ENCODE measurements around the gene UBE2J2. TPM values are rescaled to one million over a fixed set of nuclear protein-coding genes. Genes with fewer than 3 reads are reported as not detected.

The UBE2J2 gene
- total and polyA plus RNA-seq, 4 donors, result 21.0 to 30.4 (median 25.8) TPM

DNA sequence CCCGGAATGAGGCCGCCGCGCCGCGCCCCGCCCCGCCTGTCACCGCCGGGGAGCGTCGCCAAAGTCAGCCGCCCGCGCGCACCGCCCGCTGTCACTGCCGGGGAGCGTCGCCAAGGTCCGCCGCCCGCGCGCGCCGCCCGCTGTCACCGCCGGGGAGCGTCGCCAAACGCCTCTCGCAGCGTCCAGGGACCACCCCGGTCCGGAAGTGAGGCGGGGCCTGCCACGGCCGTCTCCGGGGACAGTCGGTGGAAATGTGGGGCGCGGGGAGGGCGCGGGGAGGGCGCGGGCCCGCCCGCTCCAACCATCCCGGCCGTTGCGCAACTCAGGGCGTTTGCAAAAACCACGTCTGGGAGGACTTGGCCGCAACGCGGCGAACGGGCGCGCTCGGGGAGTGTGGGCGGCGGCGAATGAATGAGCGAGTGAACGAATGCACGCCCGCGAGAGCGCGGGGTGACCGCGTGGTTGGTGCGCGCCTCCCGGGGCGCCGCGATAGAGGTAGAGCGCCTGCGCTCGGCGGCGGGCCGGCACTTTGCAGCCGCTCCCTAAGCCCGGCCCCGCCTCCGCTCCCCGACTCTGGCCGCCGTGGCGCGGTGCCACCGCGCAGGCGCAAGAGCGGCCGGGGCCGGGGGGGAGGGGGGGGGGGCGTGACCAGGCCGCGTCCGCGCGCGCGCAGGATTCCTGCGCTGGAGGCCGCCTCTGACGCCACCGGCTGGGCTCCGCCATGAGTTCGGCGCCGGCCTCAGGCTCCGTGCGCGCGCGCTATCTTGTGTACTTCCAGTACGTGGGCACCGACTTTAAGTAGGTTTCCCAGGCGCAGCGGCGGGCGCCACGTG is 34.5 kb upstream of the UBE2J2 start, which contains the start of the genes ACAP3 and PUSL1:
Gene ACAP3, minus strand, starts transcription at position 8 of the 833 bp plus-strand sequence. CDS start 115 bp downstream, outside the sequence.
Gene PUSL1, plus strand, starts transcription at position 675 of the 833 bp plus-strand sequence. Its CDS starts 47 bp downstream, at position 722.
- H3K36me3 ChIP-seq (ENCODE audit: control insufficient read depth in 4 of 4, insufficient read depth in 3 of 4, low read depth in 1 of 4, low read length in 3 of 4), result peaks cover 0 to 20% (median 6%) of the 10 kb centered on the region in 4 donors
- peak; percentile 91 for DNase-seq (ENCODE audit: low spot score)
- H3K27ac ChIP-seq (ENCODE audit: low read depth in 1 of 2, low read length in 2 of 2), result peak within 1 kb of the TSS; percentile 93 to 95
- under 1% methylated on average over 130 of the region's 131 CpGs for WGBS
- H3K4me1 ChIP-seq (ENCODE audit: control insufficient read depth in 4 of 4, insufficient read depth in 4 of 4, low read length in 3 of 4), result peaks cover 18 to 44% (median 34%) of the 10 kb centered on the region in 4 donors
- no peaks in the 10 kb centered on the region for H3K27me3 ChIP-seq (ENCODE audit: control insufficient read depth in 4 of 4, insufficient read depth in 4 of 4, low read length in 3 of 4)
- no peak for TF ChIP-seq NR2F2 (IDR thresholded peaks at IDR 0.05)
- peak; percentile 31 for TF ChIP-seq YY1 (IDR thresholded peaks at IDR 0.05)
- TF ChIP-seq RAD21 (IDR thresholded peaks at IDR 0.05), result no peak
- peak; percentile 42 for TF ChIP-seq SP1 (IDR thresholded peaks at IDR 0.05)
- TF ChIP-seq, protein P1, sequence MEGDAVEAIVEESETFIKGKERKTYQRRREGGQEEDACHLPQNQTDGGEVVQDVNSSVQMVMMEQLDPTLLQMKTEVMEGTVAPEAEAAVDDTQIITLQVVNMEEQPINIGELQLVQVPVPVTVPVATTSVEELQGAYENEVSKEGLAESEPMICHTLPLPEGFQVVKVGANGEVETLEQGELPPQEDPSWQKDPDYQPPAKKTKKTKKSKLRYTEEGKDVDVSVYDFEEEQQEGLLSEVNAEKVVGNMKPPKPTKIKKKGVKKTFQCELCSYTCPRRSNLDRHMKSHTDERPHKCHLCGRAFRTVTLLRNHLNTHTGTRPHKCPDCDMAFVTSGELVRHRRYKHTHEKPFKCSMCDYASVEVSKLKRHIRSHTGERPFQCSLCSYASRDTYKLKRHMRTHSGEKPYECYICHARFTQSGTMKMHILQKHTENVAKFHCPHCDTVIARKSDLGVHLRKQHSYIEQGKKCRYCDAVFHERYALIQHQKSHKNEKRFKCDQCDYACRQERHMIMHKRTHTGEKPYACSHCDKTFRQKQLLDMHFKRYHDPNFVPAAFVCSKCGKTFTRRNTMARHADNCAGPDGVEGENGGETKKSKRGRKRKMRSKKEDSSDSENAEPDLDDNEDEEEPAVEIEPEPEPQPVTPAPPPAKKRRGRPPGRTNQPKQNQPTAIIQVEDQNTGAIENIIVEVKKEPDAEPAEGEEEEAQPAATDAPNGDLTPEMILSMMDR (IDR thresholded peaks at IDR 0.05; ENCODE audit: low read depth, low read length, missing input control), result peak; percentile 9
- no peak for TF ChIP-seq EGR1 (IDR thresholded peaks at IDR 0.05; ENCODE audit: low read depth in 2 of 2)
- no peak for TF ChIP-seq TAF1 (conservative IDR thresholded peaks at IDR 0.05)
- no peak for TF ChIP-seq JUND (IDR thresholded peaks at IDR 0.05)
- TF ChIP-seq GABPA (IDR thresholded peaks at IDR 0.05 in 1 of 2, conservative IDR thresholded peaks at IDR 0.05 in 1 of 2), result peak in 1 of 2 donors; percentile 48
- TF ChIP-seq HNF4A (conservative IDR thresholded peaks at IDR 0.05), result no peak
- no peak for TF ChIP-seq FOXA1 (IDR thresholded peaks at IDR 0.05)
- TF ChIP-seq, protein P2, sequence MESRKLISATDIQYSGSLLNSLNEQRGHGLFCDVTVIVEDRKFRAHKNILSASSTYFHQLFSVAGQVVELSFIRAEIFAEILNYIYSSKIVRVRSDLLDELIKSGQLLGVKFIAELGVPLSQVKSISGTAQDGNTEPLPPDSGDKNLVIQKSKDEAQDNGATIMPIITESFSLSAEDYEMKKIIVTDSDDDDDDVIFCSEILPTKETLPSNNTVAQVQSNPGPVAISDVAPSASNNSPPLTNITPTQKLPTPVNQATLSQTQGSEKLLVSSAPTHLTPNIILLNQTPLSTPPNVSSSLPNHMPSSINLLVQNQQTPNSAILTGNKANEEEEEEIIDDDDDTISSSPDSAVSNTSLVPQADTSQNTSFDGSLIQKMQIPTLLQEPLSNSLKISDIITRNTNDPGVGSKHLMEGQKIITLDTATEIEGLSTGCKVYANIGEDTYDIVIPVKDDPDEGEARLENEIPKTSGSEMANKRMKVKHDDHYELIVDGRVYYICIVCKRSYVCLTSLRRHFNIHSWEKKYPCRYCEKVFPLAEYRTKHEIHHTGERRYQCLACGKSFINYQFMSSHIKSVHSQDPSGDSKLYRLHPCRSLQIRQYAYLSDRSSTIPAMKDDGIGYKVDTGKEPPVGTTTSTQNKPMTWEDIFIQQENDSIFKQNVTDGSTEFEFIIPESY (IDR thresholded peaks at IDR 0.05), result no peak
- TF ChIP-seq REST (IDR thresholded peaks at IDR 0.05), result no peak
- TF ChIP-seq ATF3 (IDR thresholded peaks at IDR 0.05), result no peak
- TF ChIP-seq, protein P3, sequence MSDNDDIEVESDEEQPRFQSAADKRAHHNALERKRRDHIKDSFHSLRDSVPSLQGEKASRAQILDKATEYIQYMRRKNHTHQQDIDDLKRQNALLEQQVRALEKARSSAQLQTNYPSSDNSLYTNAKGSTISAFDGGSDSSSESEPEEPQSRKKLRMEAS (IDR thresholded peaks at IDR 0.05), result no peak
- no peaks in the 10 kb centered on the region for H3K9me3 ChIP-seq (ENCODE audit: control insufficient read depth in 4 of 4, low read length in 3 of 4)
- H3K9ac ChIP-seq (ENCODE audit: low read depth in 1 of 2, low read length in 2 of 2), result peak within 1 kb of the TSS in 1 of 2 donors; percentile 71
- peak within 1 kb of the TSS; percentile 77 to 86 (median 78) for H3K4me3 ChIP-seq (ENCODE audit: low read depth in 1 of 3, low read length in 3 of 3)
